Common myeloid progenitor, CD34-positive (primary cell): ENCODE measurements around the gene LBX1.

Experiments
- CTCF ChIA-PET: fragments of 350-600 bp; sonication (Branson Sonifier 250); formaldehyde crosslinking; loops from one replicate; lab custom pipeline; 2021; ENCODE audit warnings: antibody characterized with exemption; lab: Charles Lee
- POLR2A ChIA-PET: fragments of 350-600 bp; sonication (Branson Sonifier 250); formaldehyde crosslinking; loops from one replicate; lab custom pipeline; 2021; ENCODE audit warnings: antibody characterized with exemption; lab: Charles Lee
- DNase-seq, 3 donors: peaks; one replicate each; pipeline versions ENCODE4 v3.0.0 to v3.0.0-alpha.2; 2013
- H3K27ac ChIP-seq, 2 experiments: 1 replicate in 1 of 2; 2 replicates in 1 of 2; pipeline ENCODE4 v1.7.0; 2013; ENCODE audit warnings: inconsistent platforms in 2 of 2, low read length in 2 of 2, mild to moderate bottlenecking in 2 of 2, low read depth in 1 of 2, moderate library complexity in 1 of 2; ENCODE audit not compliant: severe bottlenecking in 2 of 2, insufficient read depth in 1 of 2, poor library complexity in 1 of 2
- H3K27me3 ChIP-seq, 5 experiments: replicated peaks in 2 of 5; 1 replicate in 3 of 5; 2 replicates in 2 of 5; pipeline versions ENCODE4 v1.6.1 to v1.7.0; 2013; ENCODE audit warnings: low read length in 4 of 5, mild to moderate bottlenecking in 2 of 5, moderate library complexity in 2 of 5, inconsistent platforms in 1 of 5; ENCODE audit not compliant: insufficient read depth in 5 of 5, control insufficient read depth in 4 of 5
- H3K36me3 ChIP-seq, 4 experiments: 1 replicate in 2 of 4; 2 replicates in 2 of 4; pipeline versions ENCODE4 v1.6.1 to v1.7.0; 2013; ENCODE audit warnings: low read length in 3 of 4, control low read depth in 1 of 4, mild to moderate bottlenecking in 1 of 4; ENCODE audit not compliant: control insufficient read depth in 4 of 4, insufficient read depth in 4 of 4
- H3K4me1 ChIP-seq, 4 experiments: 1 replicate in 3 of 4; 2 replicates in 1 of 4; pipeline versions ENCODE4 v1.6.1 to v1.7.1; 2013; ENCODE audit warnings: low read length in 3 of 4, mild to moderate bottlenecking in 3 of 4, control low read depth in 1 of 4, inconsistent platforms in 1 of 4, moderate library complexity in 1 of 4; ENCODE audit not compliant: control insufficient read depth in 4 of 4, insufficient read depth in 4 of 4; ENCODE audit errors: control extremely low read depth in 1 of 4
- H3K4me3 ChIP-seq, 7 experiments: 1 replicate in 4 of 7; 2 replicates in 3 of 7; pipeline versions ENCODE4 v1.5.1 to v1.7.0; 2013; ENCODE audit warnings: mild to moderate bottlenecking in 7 of 7, low read length in 6 of 7, moderate library complexity in 6 of 7, inconsistent platforms in 2 of 7, low read depth in 2 of 7, control low read depth in 1 of 7; ENCODE audit not compliant: insufficient read depth in 4 of 7, control insufficient read depth in 1 of 7; ENCODE audit errors: extremely low read depth in 1 of 7
- H3K9me3 ChIP-seq, 5 experiments: 1 replicate in 4 of 5; 2 replicates in 1 of 5; pipeline versions ENCODE4 v1.6.1 to v1.7.1; 2013; ENCODE audit warnings: low read length in 4 of 5, mild to moderate bottlenecking in 2 of 5, inconsistent platforms in 1 of 5, low read depth in 1 of 5, moderate library complexity in 1 of 5; ENCODE audit not compliant: control insufficient read depth in 4 of 5, insufficient read depth in 2 of 5; ENCODE audit errors: control extremely low read depth in 1 of 5
- WGBS: methylation state at CpG from one replicate; pipeline ENCODE4 v1.1.5; 2013; ENCODE audit not compliant: insufficient coverage; 5-methylcytosine and 5-hydroxymethylcytosine counted together

Gene LBX1

GRCh38 chr10:101244321-101245050 is 15.2 kb upstream of the LBX1 start:
- POLR2A ChIA-PET: no interaction called here
- no peaks in the 10 kb centered on the region for H3K4me1 ChIP-seq
- no peak overlapping the region for H3K27ac ChIP-seq
- H3K4me3 ChIP-seq: no peak overlapping the region
- H3K27me3 ChIP-seq: peaks cover 18 to 97% (median 28%) of the 10 kb centered on the region in 5 experiments
- H3K36me3 ChIP-seq: no peaks in the 10 kb centered on the region
- CTCF ChIA-PET: interaction anchor here (1.1 to 2.0 kb wide), 3 partner anchors 12 to 30 kb away, joined by 4 read pairs; no protein-coding TSS in a partner anchor
- 71% methylated on average over 6 of the region's 9 CpGs for WGBS
- DNase-seq: no peak
- no peaks in the 10 kb centered on the region for H3K9me3 ChIP-seq

GRCh38 chr10:101241840-101242707 is 12.8 kb upstream of the LBX1 start:
- ChIA-PET POLR2A (interaction anchor here (0.8 kb wide), 1 partner anchor 322 kb away, joined by 3 read pairs; no protein-coding TSS in a partner anchor), CTCF (interaction anchor here (0.8 to 4.7 kb wide), 7 partner anchors 9 to 80 kb away, joined by 3 to 34 read pairs (median 6); no protein-coding TSS in a partner anchor)
- Histone ChIP-seq H3K4me1 (peaks cover 0 to 2% (median 0%) of the 10 kb centered on the region in 4 experiments), H3K27ac (no peak overlapping the region), H3K9me3 (no peaks in the 10 kb centered on the region), H3K27me3 (peaks cover 32 to 98% (median 37%) of the 10 kb centered on the region in 5 experiments), H3K36me3 (no peaks in the 10 kb centered on the region), H3K4me3 (no peak overlapping the region)
- WGBS: 95% methylated on average over 21 of the region's 21 CpGs
- no peak for DNase-seq

- WGBS: under 1% methylated on average over 23 of the region's 24 CpGs
- H3K27ac ChIP-seq: no peak overlapping the region
- peaks cover 0 to 7% (median under 1%) of the 10 kb centered on the region in 4 experiments for H3K4me1 ChIP-seq
- peak; percentile 44 to 62 (median 62) for DNase-seq
- ChIA-PET CTCF (interaction anchor here (0.7 to 4.7 kb wide), 9 partner anchors 10 to 215 kb away, joined by 3 to 34 read pairs (median 4); no protein-coding TSS in a partner anchor), POLR2A (no interaction called here)
- H3K9me3 ChIP-seq: no peaks in the 10 kb centered on the region
- no peak overlapping the region for H3K4me3 ChIP-seq
- H3K36me3 ChIP-seq: no peaks in the 10 kb centered on the region
- peaks cover 39 to 98% (median 51%) of the 10 kb centered on the region in 5 experiments for H3K27me3 ChIP-seq
Observed at GRCh38 chr10:101238732-101239105, 9.5 kb upstream of the LBX1 start.

GRCh38 chr10:101237982-101238731 is 8.9 kb upstream of the LBX1 start:
- Histone ChIP-seq H3K27me3 (peaks cover 39 to 98% (median 53%) of the 10 kb centered on the region in 5 experiments), H3K9me3 (no peaks in the 10 kb centered on the region), H3K27ac (no peak overlapping the region), H3K4me3 (no peak overlapping the region), H3K36me3 (no peaks in the 10 kb centered on the region), H3K4me1 (peaks cover 0 to 7% (median under 1%) of the 10 kb centered on the region in 4 experiments)
- CTCF ChIA-PET: interaction anchor here (0.7 to 4.7 kb wide), 10 partner anchors 10 to 215 kb away, joined by 3 to 34 read pairs (median 4); no protein-coding TSS in a partner anchor
- no peak for DNase-seq
- 15% methylated on average over 18 of the region's 31 CpGs for WGBS
- POLR2A ChIA-PET: no interaction called here

GRCh38 chr10:101237081-101237981 is 8.1 kb upstream of the LBX1 start:
- ChIA-PET POLR2A (interaction anchor here (0.5 kb wide), 1 partner anchor 486 kb away, joined by 5 read pairs; no protein-coding TSS in a partner anchor), CTCF (interaction anchor here (1.1 to 4.7 kb wide), 4 partner anchors 13 to 51 kb away, joined by 3 to 34 read pairs (median 23); no protein-coding TSS in a partner anchor)
- peak in 2 of 3 donors; percentile 54 to 61 for DNase-seq
- H3K4me1 ChIP-seq: peaks cover 0 to 7% (median under 1%) of the 10 kb centered on the region in 4 experiments
- H3K36me3 ChIP-seq: no peaks in the 10 kb centered on the region
- WGBS: 7% methylated on average over 34 of the region's 38 CpGs
- H3K9me3 ChIP-seq: no peaks in the 10 kb centered on the region
- no peak overlapping the region for H3K27ac ChIP-seq
- H3K27me3 ChIP-seq: peaks cover 44 to 98% (median 56%) of the 10 kb centered on the region in 5 experiments
- no peak overlapping the region for H3K4me3 ChIP-seq
